Measurements from ENCODE around the gene DNAJB13. TPM values are rescaled to one million over a fixed set of nuclear protein-coding genes. Genes with fewer than 3 reads are reported as not detected.

DNAJB13 gene
- polyA plus RNA-seq, 1 of the 3 experiments (the other 2 are of a cell fraction), result 0.51 TPM

- H3F3A ChIP-seq (replicated peaks; ENCODE audit: insufficient read depth), result no peaks in the 10 kb centered on the region
- H4K20me1 ChIP-seq (ENCODE audit: insufficient read depth), result no peaks in the 10 kb centered on the region
- no peak overlapping the region for H3K27ac ChIP-seq (ENCODE audit: low read depth in 2 of 2, low read length in 1 of 2)
- H2AFZ ChIP-seq (ENCODE audit: low read depth), result no peak overlapping the region
- DNase-seq, result no peak
- no peaks in the 10 kb centered on the region for H3K27me3 ChIP-seq (ENCODE audit: insufficient read depth)
- no peaks in the 10 kb centered on the region for H3K79me2 ChIP-seq (ENCODE audit: insufficient read depth)
- no peak overlapping the region for H3K9ac ChIP-seq
- CTCF ChIA-PET, result no interaction called here
- H3K36me3 ChIP-seq (replicated peaks in 1 of 2; ENCODE audit: control insufficient read depth in 1 of 2, insufficient read depth in 2 of 2, low read length in 1 of 2), result peaks cover 0 to 10% of the 10 kb centered on the region in 2 experiments
- no peak overlapping the region for H3K4me3 ChIP-seq (ENCODE audit: low read depth in 2 of 2, low read length in 1 of 2)
- POLR2A ChIA-PET, result no interaction called here
- no peaks in the 10 kb centered on the region for H3K9me3 ChIP-seq
- peaks cover 0 to 2% of the 10 kb centered on the region in 2 experiments; a peak in 1 of 4 replicates for H3K4me1 ChIP-seq (ENCODE audit: control insufficient read depth in 1 of 2, insufficient read depth in 2 of 2, low read depth in 1 of 2, low read length in 1 of 2)
- no peaks in the 10 kb centered on the region for H3K9me2 ChIP-seq
- TF ChIP-seq FOSL2 (IDR thresholded peaks at IDR 0.05; ENCODE audit: borderline replicate concordance, low read depth) (no peak), RCOR1 (IDR thresholded peaks at IDR 0.05; ENCODE audit: low read length) (no peak), JUND (IDR thresholded peaks at IDR 0.05) (no peak), NRF1 (IDR thresholded peaks at IDR 0.05; ENCODE audit: low read depth, low read length) (no peak), CHD2 (IDR thresholded peaks at IDR 0.05; ENCODE audit: low read length, partially characterized antibody) (no peak), EP300 (IDR thresholded peaks at IDR 0.05; ENCODE audit: borderline replicate concordance in 1 of 2, low read depth in 1 of 2, low read length in 1 of 2) (no peak), USF2 (IDR thresholded peaks at IDR 0.05; ENCODE audit: borderline replicate concordance, low read depth, low read length) (no peak), CTCF (IDR thresholded peaks at IDR 0.05) (no peak), MAX (IDR thresholded peaks at IDR 0.05; ENCODE audit: low read depth) (no peak), YY1 (IDR thresholded peaks at IDR 0.05; ENCODE audit: low read depth) (no peak), TEAD4 (IDR thresholded peaks at IDR 0.05; ENCODE audit: borderline replicate concordance, insufficient read depth) (no peak), PBX3 (IDR thresholded peaks at IDR 0.05) (no peak), REST (IDR thresholded peaks at IDR 0.05; ENCODE audit: low read depth, low read length) (no peak), POLR2AphosphoS5 (IDR thresholded peaks at IDR 0.05; ENCODE audit: low read depth, low read length) (no peak), ELF1 (IDR thresholded peaks at IDR 0.05) (no peak)
- H3K4me2 ChIP-seq, result no peak overlapping the region
- WGBS (ENCODE audit: low lambda C conversion rate), result 100% methylated on average over 2 of the region's 7 CpGs
Observed at GRCh38 chr11:74006743-74007304, 56.0 kb downstream of the DNAJB13 start.
